Gastroesophageal sphincter (tissue), 4 donors: ENCODE results near the gene ERMAP. TPM values are rescaled to one million over a fixed set of nuclear protein-coding genes. Genes with fewer than 3 reads are reported as not detected.

Source experiments
- ATAC-seq: fragments of 150-250 bp; one replicate; pipeline ENCODE4 v1.9.1; 2016; ENCODE audit warnings: mild to moderate bottlenecking, moderate library complexity
- H3K27ac ChIP-seq, 4 donors: fragments of 200-600 bp; sonication (generic) in 3 of 4; 1 replicate in 3 of 4; 2 replicates in 1 of 4; pipeline ENCODE4 v1.5.1; 2016 to 2019
- H3K27me3 ChIP-seq: fragments of 200-600 bp; sonication (generic); one replicate; pipeline ENCODE4 v1.5.1; 2019
- H3K36me3 ChIP-seq, 2 donors: fragments of 200-600 bp; sonication (generic); one replicate each; pipeline ENCODE4 v1.5.1; 2019; ENCODE audit warnings: control low read depth in 1 of 2
- H3K4me1 ChIP-seq, 3 donors: fragments of 200-600 bp; sonication (generic); 1 replicate in 2 of 3; 2 replicates in 1 of 3; pipeline ENCODE4 v1.5.1; 2016 to 2019; ENCODE audit warnings: control low read depth in 2 of 3
- H3K4me3 ChIP-seq, 2 donors: fragments of 200-600 bp; sonication (generic); one replicate each; pipeline ENCODE4 v1.5.1; 2019; ENCODE audit warnings: mild to moderate bottlenecking in 1 of 2, moderate library complexity in 1 of 2
- H3K9me3 ChIP-seq, 3 donors: fragments of 200-600 bp; sonication (generic); one replicate each; pipeline ENCODE4 v1.5.1; 2017 to 2019; ENCODE audit warnings: control low read depth in 2 of 3
- EP300 ChIP-seq: sonication (generic); formaldehyde crosslinking; IDR thresholded peaks from one replicate; pipeline ENCODE4 v1.6.1; 2017; ENCODE audit warnings: antibody characterized with exemption, mild to moderate bottlenecking
- POLR2A ChIP-seq, 2 donors: fragments of 450-650 bp; IDR thresholded peaks; one replicate each; pipeline ENCODE4 v1.6.1; 2017; ENCODE audit warnings: antibody characterized with exemption in 2 of 2, mild to moderate bottlenecking in 2 of 2, moderate library complexity in 1 of 2
- POLR2AphosphoS5 ChIP-seq: sonication (generic); formaldehyde crosslinking; IDR thresholded peaks from one replicate; pipeline ENCODE4 v1.6.1; 2017; ENCODE audit warnings: antibody characterized with exemption
- WGBS, 2 donors: methylation state at CpG; one replicate each; pipeline ENCODE4 v1.1.5; 2018; ENCODE audit warnings: low coverage in 1 of 2; 5-methylcytosine and 5-hydroxymethylcytosine counted together
- total RNA-seq, 4 donors: library from RNA; depleted of rRNA; stranded (reverse); fragments of >200 nt; gene quantifications; one replicate each; pipeline ENCODE4 v1.1.0, GENCODE V29; 2016
- TF ChIP-seq, protein P1 (sequence below), 4 experiments: fragments of 200-600 bp in 2 of 4; fragments of 450-650 bp in 2 of 4; sonication (generic) in 1 of 4; IDR thresholded peaks; one replicate each; pipeline ENCODE4 v1.5.1; 2017 to 2019; ENCODE audit warnings: antibody characterized with exemption in 4 of 4, mild to moderate bottlenecking in 2 of 4, moderate library complexity in 2 of 4

ERMAP gene
- total RNA-seq, 4 donors from 2014 or later = 9.4 to 14.6 (median 10.5) TPM

DNA sequence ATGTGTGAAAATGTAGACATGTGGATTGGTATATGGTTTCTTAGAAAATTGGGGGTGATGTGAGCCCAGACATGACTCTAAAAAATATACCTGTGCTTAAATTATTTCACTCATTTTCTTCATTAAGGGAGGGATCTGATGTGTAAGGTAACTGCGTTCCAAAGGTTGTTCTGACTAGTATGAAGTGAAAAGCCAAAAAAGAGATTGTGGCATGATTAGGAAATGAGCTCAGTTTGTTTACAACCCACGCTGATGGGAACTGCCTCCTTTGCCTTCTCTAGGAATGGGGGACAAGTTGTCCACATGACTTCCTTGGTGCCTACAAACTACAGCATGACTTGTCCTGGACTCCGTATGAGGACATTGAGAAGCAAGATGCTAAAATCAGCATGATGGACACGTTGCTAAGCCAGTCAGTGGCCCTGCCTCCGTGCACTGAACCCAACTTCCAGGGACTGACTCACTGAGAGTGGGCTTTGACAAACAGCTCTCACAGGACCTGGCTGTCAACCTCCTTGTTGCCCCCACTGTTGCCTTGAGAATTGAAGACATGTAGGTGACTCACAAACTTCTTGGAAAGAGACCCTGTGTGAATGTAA is 41.9 kb upstream of the ERMAP start:
- Histone ChIP-seq H3K27me3 (no peaks in the 10 kb centered on the region), H3K9me3 (no peaks in the 10 kb centered on the region), H3K4me1 (peaks cover 0 to 18% (median 0%) of the 10 kb centered on the region in 3 donors), H3K27ac (no peak overlapping the region), H3K36me3 (peaks cover 2 to 69% of the 10 kb centered on the region in 2 donors), H3K4me3 (no peak overlapping the region)
- WGBS, 2 donors = 73 to 78% methylated on average over 3 of the region's 5 CpGs
- no peak for ATAC-seq
- TF ChIP-seq POLR2A (IDR thresholded peaks at IDR 0.05) (no peak), POLR2AphosphoS5 (no peak), EP300 (no peak)
- TF ChIP-seq, protein P1, sequence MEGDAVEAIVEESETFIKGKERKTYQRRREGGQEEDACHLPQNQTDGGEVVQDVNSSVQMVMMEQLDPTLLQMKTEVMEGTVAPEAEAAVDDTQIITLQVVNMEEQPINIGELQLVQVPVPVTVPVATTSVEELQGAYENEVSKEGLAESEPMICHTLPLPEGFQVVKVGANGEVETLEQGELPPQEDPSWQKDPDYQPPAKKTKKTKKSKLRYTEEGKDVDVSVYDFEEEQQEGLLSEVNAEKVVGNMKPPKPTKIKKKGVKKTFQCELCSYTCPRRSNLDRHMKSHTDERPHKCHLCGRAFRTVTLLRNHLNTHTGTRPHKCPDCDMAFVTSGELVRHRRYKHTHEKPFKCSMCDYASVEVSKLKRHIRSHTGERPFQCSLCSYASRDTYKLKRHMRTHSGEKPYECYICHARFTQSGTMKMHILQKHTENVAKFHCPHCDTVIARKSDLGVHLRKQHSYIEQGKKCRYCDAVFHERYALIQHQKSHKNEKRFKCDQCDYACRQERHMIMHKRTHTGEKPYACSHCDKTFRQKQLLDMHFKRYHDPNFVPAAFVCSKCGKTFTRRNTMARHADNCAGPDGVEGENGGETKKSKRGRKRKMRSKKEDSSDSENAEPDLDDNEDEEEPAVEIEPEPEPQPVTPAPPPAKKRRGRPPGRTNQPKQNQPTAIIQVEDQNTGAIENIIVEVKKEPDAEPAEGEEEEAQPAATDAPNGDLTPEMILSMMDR (IDR thresholded peaks at IDR 0.05) = no peak

DNA sequence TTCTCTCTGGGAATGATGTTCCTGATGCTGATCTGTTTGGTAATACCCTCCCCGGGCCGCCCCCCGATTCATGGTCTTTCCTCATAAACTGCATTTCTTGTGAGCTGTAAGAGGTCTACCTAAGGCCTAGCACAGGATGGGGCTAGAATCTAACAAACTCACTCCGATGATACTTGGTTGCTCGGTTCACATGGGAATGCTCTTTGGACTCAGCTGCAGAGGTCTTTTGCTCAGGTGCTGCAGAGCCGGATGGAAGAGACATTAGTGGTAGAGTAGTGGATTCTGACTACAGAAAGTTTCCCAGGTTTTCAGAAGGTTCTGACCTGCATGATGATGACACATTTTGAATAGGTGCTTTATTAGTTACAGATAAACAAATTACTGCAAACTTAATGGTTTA is 40.4 kb upstream of the ERMAP start:
- peaks cover 2 to 83% of the 10 kb centered on the region in 2 donors for H3K36me3 ChIP-seq

DNA sequence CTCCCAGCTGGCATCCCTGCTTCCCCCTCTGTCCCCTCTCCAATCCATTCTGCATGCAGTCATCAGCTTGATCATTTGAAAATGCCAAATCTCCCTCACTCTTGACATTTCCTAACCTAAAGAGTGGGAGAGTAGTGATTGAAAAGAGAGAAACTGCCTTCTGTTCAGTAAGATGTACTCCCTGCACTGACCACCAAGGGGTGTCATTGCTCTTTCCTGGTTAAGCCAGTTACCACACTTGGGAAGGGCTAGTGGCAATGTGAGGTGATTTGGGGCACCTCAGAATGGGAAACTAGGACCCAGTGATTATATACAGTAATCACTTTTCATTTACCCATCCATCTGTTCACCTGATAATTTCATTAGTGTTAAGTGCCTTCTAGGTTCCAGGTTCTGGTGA is 39.1 kb upstream of the ERMAP start:
- Histone ChIP-seq H3K27me3 (no peaks in the 10 kb centered on the region), H3K27ac (no peak overlapping the region), H3K4me1 (no peaks in the 10 kb centered on the region), H3K4me3 (no peak overlapping the region), H3K9me3 (no peaks in the 10 kb centered on the region), H3K36me3 (peaks cover 2 to 97% of the 10 kb centered on the region in 2 donors)
- ATAC-seq = peak; percentile 73
- TF ChIP-seq, protein P1 (IDR thresholded peaks at IDR 0.05) = peak in 3 of 4 experiments; percentile 62 to 63 (median 63)
- TF ChIP-seq POLR2AphosphoS5 (no peak), EP300 (no peak)

More for the DNA sequence above, 40.4 kb upstream of the ERMAP start:
- H3K4me3 ChIP-seq = no peak overlapping the region
- 98 to 100% methylated on average over 1 to 5 of the region's 6 CpGs for WGBS, 2 donors
- peaks cover 0 to 9% (median 0%) of the 10 kb centered on the region in 3 donors for H3K4me1 ChIP-seq
- TF ChIP-seq POLR2A (IDR thresholded peaks at IDR 0.05) (no peak), EP300 (no peak), POLR2AphosphoS5 (no peak)
- TF ChIP-seq, protein P1 (IDR thresholded peaks at IDR 0.05) = no peak
- no peak for ATAC-seq
- no peaks in the 10 kb centered on the region for H3K27me3 ChIP-seq
- no peak overlapping the region for H3K27ac ChIP-seq
- H3K9me3 ChIP-seq = no peaks in the 10 kb centered on the region

DNA sequence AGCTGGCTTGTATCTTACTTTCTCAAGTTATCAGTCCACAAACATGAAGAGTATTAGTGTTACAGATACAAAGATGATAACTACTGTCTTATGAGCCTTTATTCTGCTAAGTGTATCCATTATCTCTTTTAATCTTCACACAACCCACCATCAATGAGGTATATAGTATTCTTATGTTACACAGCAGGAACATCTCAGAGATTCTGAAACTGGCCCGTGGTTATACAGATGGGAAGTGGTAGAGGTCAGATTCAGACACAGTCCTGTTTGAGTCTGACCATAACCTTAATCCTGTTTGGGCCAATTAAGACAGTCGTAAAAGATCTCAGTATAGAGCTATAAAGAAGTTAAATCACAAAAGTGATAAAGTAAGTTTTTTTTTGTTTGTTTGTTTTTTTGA is 37.2 kb upstream of the ERMAP start:
- Histone ChIP-seq H3K27ac (no peak overlapping the region), H3K9me3 (no peaks in the 10 kb centered on the region), H3K36me3 (peaks cover 2 to 82% of the 10 kb centered on the region in 2 donors), H3K4me1 (peaks cover 0 to 2% (median under 1%) of the 10 kb centered on the region in 3 donors), H3K4me3 (no peak overlapping the region), H3K27me3 (no peaks in the 10 kb centered on the region)
- ATAC-seq = no peak
- WGBS, 2 donors = 91 to 100% methylated on average over 1 to 2 of the region's 2 CpGs
- TF ChIP-seq POLR2AphosphoS5 = no peak
- TF ChIP-seq POLR2A (IDR thresholded peaks at IDR 0.05) = no peak
- TF ChIP-seq, protein P1 (IDR thresholded peaks at IDR 0.05) = no peak
- no peak for TF ChIP-seq EP300

GRCh38 chr1:42780176-42780575 is 36.7 kb upstream of the ERMAP start:
- no peak for TF ChIP-seq POLR2AphosphoS5
- TF ChIP-seq, protein P1 (IDR thresholded peaks at IDR 0.05) = no peak
- Histone ChIP-seq H3K36me3 (peaks cover 2 to 77% of the 10 kb centered on the region in 2 donors), H3K4me3 (no peak overlapping the region), H3K9me3 (no peaks in the 10 kb centered on the region), H3K27ac (no peak overlapping the region), H3K4me1 (peaks cover 0 to 6% (median 4%) of the 10 kb centered on the region in 3 donors), H3K27me3 (no peaks in the 10 kb centered on the region)
- no peak for ATAC-seq
- WGBS, 2 donors = 100% methylated on average over 1 of the region's 1 CpG
